IMR-90 (cell line): ENCODE results near the gene RHAG. TPM values are rescaled to one million over a fixed set of nuclear protein-coding genes. Genes with fewer than 3 reads are reported as not detected.

ENCODE experiments used
- ATAC-seq: fragments of 200-7000 bp; cut with Tn5 transposase; 2 replicates; pipeline ENCODE4 v1.9.1; 2020; ENCODE audit warnings: low read depth, mild to moderate bottlenecking, moderate library complexity
- BruUV-seq: library from RNA; stranded (reverse); fragments of 400-500 nt; replicated peaks from 2 replicates; lab custom pipeline; 2021; lab: Mats Ljungman, UMichigan
- CTCF ChIA-PET: fragments of 300-600 bp; formaldehyde crosslinking; extraction: SDS; loops from one replicate; lab custom pipeline; 2021; ENCODE audit warnings: antibody characterized with exemption; lab: Yijun Ruan, JAX
- POLR2A ChIA-PET: fragments of 300-600 bp; sonication (Branson Sonifier 250); formaldehyde crosslinking; loops from one replicate; lab custom pipeline; 2022; ENCODE audit warnings: antibody characterized with exemption; ENCODE audit not compliant: unreplicated experiment; lab: Charles Lee
- DNase-seq: peaks from one replicate; pipeline ENCODE4 v3.0.0; 2013
- H2AFZ ChIP-seq: replicated peaks from 2 replicates; pipeline ENCODE3; 2013; ENCODE audit warnings: low read length, mild to moderate bottlenecking; ENCODE audit not compliant: poor library complexity
- H2AK5ac ChIP-seq: 2 replicates; pipeline ENCODE4 v1.6.1; 2013; ENCODE audit warnings: low read depth, low read length, inconsistent platforms
- H2AK9ac ChIP-seq: replicated peaks from 2 replicates; pipeline ENCODE3; 2013; ENCODE audit warnings: mild to moderate bottlenecking, low read depth, low read length, moderate library complexity; ENCODE audit not compliant: poor library complexity
- H2BK120ac ChIP-seq: 2 replicates; pipeline ENCODE4 v1.6.1; 2013; ENCODE audit warnings: low read depth, low read length, inconsistent platforms
- H2BK15ac ChIP-seq: 3 replicates; pipeline ENCODE4 v1.6.1; 2013; ENCODE audit warnings: low read depth, low read length, inconsistent platforms
- H2BK20ac ChIP-seq: 2 replicates; pipeline ENCODE4 v1.6.1; 2013; ENCODE audit warnings: low read depth, mild to moderate bottlenecking, inconsistent platforms, low read length, moderate library complexity
- H2BK5ac ChIP-seq: 2 replicates; pipeline ENCODE4 v1.6.1; 2013; ENCODE audit warnings: mild to moderate bottlenecking, low read depth, low read length, inconsistent platforms; ENCODE audit not compliant: poor library complexity, severe bottlenecking
- H3K14ac ChIP-seq: replicated peaks from 2 replicates; pipeline ENCODE4 v1.6.1; 2013; ENCODE audit warnings: low read depth, low read length, inconsistent platforms
- H3K18ac ChIP-seq: 2 replicates; pipeline ENCODE4 v1.6.1; 2013; ENCODE audit warnings: low read depth, low read length, control low read depth
- H3K23ac ChIP-seq: 2 replicates; pipeline ENCODE4 v1.6.1; 2013; ENCODE audit warnings: low read depth, low read length, inconsistent platforms
- H3K27ac ChIP-seq: 2 replicates; pipeline ENCODE4 v1.5.1; 2013; ENCODE audit warnings: mild to moderate bottlenecking, control low read depth, low read length; ENCODE audit not compliant: insufficient read depth
- H3K27me3 ChIP-seq: 2 replicates; pipeline ENCODE4 v1.6.1; 2013; ENCODE audit warnings: low read length; ENCODE audit not compliant: control insufficient read depth, insufficient read depth
- H3K36me3 ChIP-seq: 2 replicates; pipeline ENCODE4 v1.6.1; 2013; ENCODE audit warnings: low read length, mixed read lengths; ENCODE audit not compliant: control insufficient read depth, insufficient read depth
- H3K4ac ChIP-seq: 2 replicates; pipeline ENCODE4 v1.6.1; 2013; ENCODE audit warnings: low read depth, low read length, inconsistent platforms
- H3K4me1 ChIP-seq: 2 replicates; pipeline ENCODE4 v1.6.1; 2013; ENCODE audit warnings: low read length, mixed read lengths; ENCODE audit not compliant: control insufficient read depth, insufficient read depth
- H3K4me2 ChIP-seq: 2 replicates; pipeline ENCODE4 v1.6.1; 2013; ENCODE audit warnings: low read depth, mild to moderate bottlenecking, control low read depth, low read length, moderate library complexity
- H3K4me3 ChIP-seq: 2 replicates; pipeline ENCODE4 v1.5.1; 2013; ENCODE audit warnings: low read depth, mild to moderate bottlenecking, control low read depth, low read length, moderate library complexity; ENCODE audit not compliant: insufficient read depth
- H3K56ac ChIP-seq: 2 replicates; pipeline ENCODE4 v1.6.1; 2013; ENCODE audit warnings: low read length, inconsistent platforms; ENCODE audit not compliant: insufficient read depth; ENCODE audit errors: extremely low read depth
- H3K79me1 ChIP-seq, 2 experiments: 2 replicates each; pipeline ENCODE4 v1.6.1; 2013; ENCODE audit warnings: low read length in 2 of 2, inconsistent platforms in 1 of 2, low read depth in 1 of 2
- H3K9ac ChIP-seq: 2 replicates; pipeline ENCODE4 v1.6.1; 2013; ENCODE audit warnings: low read depth, low read length, control low read depth
- H3K9me1 ChIP-seq: 2 replicates; pipeline ENCODE4 v1.6.1; 2013; ENCODE audit warnings: low read length, inconsistent platforms; ENCODE audit not compliant: insufficient read depth
- H3K9me3 ChIP-seq: 2 replicates; pipeline ENCODE4 v1.6.1; 2013; ENCODE audit warnings: low read length; ENCODE audit not compliant: control insufficient read depth, insufficient read depth
- H4K20me1 ChIP-seq: 2 replicates; pipeline ENCODE4 v1.6.1; 2013; ENCODE audit warnings: low read length, inconsistent platforms; ENCODE audit not compliant: insufficient read depth
- H4K5ac ChIP-seq: 2 replicates; pipeline ENCODE4 v1.6.1; 2013; ENCODE audit warnings: mild to moderate bottlenecking, low read depth, low read length, control low read depth
- H4K8ac ChIP-seq, 2 experiments: 2 replicates each; pipeline ENCODE4 v1.6.1; 2013; ENCODE audit warnings: low read depth in 2 of 2, low read length in 2 of 2, control low read depth in 1 of 2, inconsistent platforms in 1 of 2
- H4K91ac ChIP-seq: 2 replicates; pipeline ENCODE4 v1.6.1; 2013; ENCODE audit warnings: low read depth, low read length, inconsistent platforms; ENCODE audit not compliant: insufficient read depth
- RFX5 ChIP-seq: IDR thresholded peaks from 2 replicates; pipeline ENCODE4 v1.8.0; 2012; ENCODE audit warnings: low read depth, mild to moderate bottlenecking, low read length, moderate library complexity
- dilution Hi-C: fragments of 300-500 bp; cut with HindIII; formaldehyde crosslinking; loops from one replicate; pipeline ENCODE4 v1.14.3; 2018; ENCODE audit warnings: low sequenced_read_pairs; ENCODE audit not compliant: unreplicated experiment
- in situ Hi-C: fragments of 300-500 bp; cut with MboI; formaldehyde crosslinking; loops from 3 replicates; pipeline ENCODE4 v1.14.3; 2019; ENCODE audit warnings: low sequenced_read_pairs, inconsistent platforms, mixed read lengths
- intact Hi-C: fragments of 100-400 bp; cut with micrococcal nuclease; formaldehyde crosslinking; loops from 2 replicates; pipeline ENCODE4 v1.10.0; 2022
- polyA plus RNA-seq, 3 experiments: library from polyadenylated mRNA; depleted of rRNA; stranded (reverse); fragments of >200 nt; gene quantifications; 2 replicates each; pipeline ENCODE4 v1.2.3, GENCODE V29; 2012; ENCODE audit warnings: low replicate concordance in 1 of 3
- total RNA-seq: library from RNA; depleted of rRNA; stranded (reverse); fragments of >200 nt; gene quantifications from 2 replicates; pipeline ENCODE4 v1.2.3, GENCODE V29; 2012
- TF ChIP-seq, protein P1 (sequence below): fragments of 150-350 bp; IDR thresholded peaks from 2 replicates; pipeline ENCODE4 v1.6.1; 2017; ENCODE audit warnings: mild to moderate bottlenecking, antibody characterized with exemption, low read length, low read depth

RHAG gene
- total and polyA plus RNA-seq, 2 of the 4 experiments (the other 2 are of a cell fraction), result not detected

DNA sequence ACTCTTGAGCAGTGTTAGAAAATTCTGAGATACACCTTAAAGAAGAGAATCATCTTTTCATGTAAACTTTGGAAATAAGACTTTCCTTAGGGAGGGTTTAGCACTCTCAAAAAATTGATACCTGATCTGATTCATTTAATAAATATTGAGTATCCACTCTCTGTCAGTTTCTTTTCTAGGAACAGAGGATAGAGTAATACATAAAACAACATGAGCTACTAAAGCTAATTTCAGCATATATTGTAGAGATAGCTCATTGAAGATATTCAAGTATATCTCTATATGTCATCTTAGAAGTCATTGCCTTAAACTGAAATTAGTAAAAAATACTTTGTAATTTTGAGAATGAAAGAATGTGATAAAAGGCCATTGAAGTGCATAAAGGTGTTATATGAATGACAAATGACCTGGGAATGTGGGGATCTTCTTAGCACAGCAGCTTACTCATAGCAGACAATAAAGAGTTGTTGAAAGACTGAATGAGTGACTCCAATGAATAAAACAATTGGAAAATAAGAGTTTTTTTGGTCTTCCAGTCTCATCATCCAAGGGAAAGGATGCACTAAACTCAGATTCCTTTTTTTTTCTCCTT is 29.2 kb downstream of the RHAG start:
- intact Hi-C loops, result loop anchor here (1.0 to 5.0 kb wide), 2 partner anchors 75 to 1820 kb away; no protein-coding TSS in a partner anchor
- H2BK120ac ChIP-seq, result no peak overlapping the region
- H3K4me3 ChIP-seq, result no peak overlapping the region

More for the DNA sequence above, 29.2 kb downstream of the RHAG start:
- Histone ChIP-seq H4K8ac (no peak overlapping the region), H3K79me1 (no peaks in the 10 kb centered on the region), H3K9me3 (no peaks in the 10 kb centered on the region), H2AK9ac (no peak overlapping the region), H3K18ac (no peak overlapping the region), H3K4ac (no peak overlapping the region), H3K27ac (no peak overlapping the region), H4K20me1 (no peaks in the 10 kb centered on the region), H4K91ac (no peak overlapping the region), H3K4me2 (no peak overlapping the region), H2AFZ (no peak overlapping the region), H2BK20ac (no peak overlapping the region), H3K4me1 (no peaks in the 10 kb centered on the region), H2BK15ac (no peak overlapping the region), H3K27me3 (no peaks in the 10 kb centered on the region), H4K5ac (no peak overlapping the region), H3K56ac (no peak overlapping the region), H3K9me1 (no peaks in the 10 kb centered on the region), H3K23ac (no peak overlapping the region), H3K36me3 (no peaks in the 10 kb centered on the region), H3K9ac (no peak overlapping the region), H2BK5ac (no peak overlapping the region), H3K14ac (no peak overlapping the region), H2AK5ac (no peak overlapping the region)
- ChIA-PET CTCF (interaction anchor here (1.3 to 3.1 kb wide), 4 partner anchors 11 to 75 kb away, joined by 3 to 14 read pairs (median 5); no protein-coding TSS in a partner anchor), POLR2A (no interaction called here)
- ATAC-seq (no peak), DNase-seq (no peak)
- in situ Hi-C loops, result loop anchor here (10.0 kb wide), 1 partner anchor 83 kb away; no protein-coding TSS in a partner anchor
- dilution Hi-C loops, result no loop called here
- no TSS peak for BruUV-seq
- no peak for TF ChIP-seq RFX5
- TF ChIP-seq, protein P1, sequence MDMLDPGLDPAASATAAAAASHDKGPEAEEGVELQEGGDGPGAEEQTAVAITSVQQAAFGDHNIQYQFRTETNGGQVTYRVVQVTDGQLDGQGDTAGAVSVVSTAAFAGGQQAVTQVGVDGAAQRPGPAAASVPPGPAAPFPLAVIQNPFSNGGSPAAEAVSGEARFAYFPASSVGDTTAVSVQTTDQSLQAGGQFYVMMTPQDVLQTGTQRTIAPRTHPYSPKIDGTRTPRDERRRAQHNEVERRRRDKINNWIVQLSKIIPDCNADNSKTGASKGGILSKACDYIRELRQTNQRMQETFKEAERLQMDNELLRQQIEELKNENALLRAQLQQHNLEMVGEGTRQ, result no peak
